Lower lobe of right lung (tissue), 2 donors: ENCODE data around the gene NECTIN4. TPM values are rescaled to one million over a fixed set of nuclear protein-coding genes. Genes with fewer than 3 reads are reported as not detected.

Source experiments
- ATAC-seq, 2 donors: fragments of 200-7000 bp; cut with Tn5 transposase; one replicate each; pipeline ENCODE4 v1.9.1; 2020 to 2022; ENCODE audit warnings: mild to moderate bottlenecking in 2 of 2, moderate library complexity in 2 of 2
- DNase-seq: peaks from one replicate; pipeline ENCODE4 v3.0.0-alpha.2; 2020
- H3K27ac ChIP-seq: fragments of 200-600 bp; one replicate; pipeline ENCODE4 v1.8.0; 2022
- H3K27me3 ChIP-seq: fragments of 200-600 bp; one replicate; pipeline ENCODE4 v1.8.0; 2022; ENCODE audit warnings: low read depth
- H3K36me3 ChIP-seq: fragments of 200-600 bp; one replicate; pipeline ENCODE4 v1.8.0; 2022; ENCODE audit warnings: mild to moderate bottlenecking
- H3K4me1 ChIP-seq: fragments of 200-600 bp; one replicate; pipeline ENCODE4 v1.8.0; 2022
- H3K4me3 ChIP-seq: fragments of 200-600 bp; one replicate; pipeline ENCODE4 v1.8.0; 2022; ENCODE audit warnings: mild to moderate bottlenecking
- H3K9me3 ChIP-seq: fragments of 200-600 bp; one replicate; pipeline ENCODE4 v1.8.0; 2022
- CTCF ChIP-seq: fragments of 200-600 bp; IDR thresholded peaks from one replicate; pipeline ENCODE4 v1.8.0; 2022; ENCODE audit warnings: antibody characterized with exemption, mild to moderate bottlenecking
- intact Hi-C: fragments of 100-400 bp; cut with DNase I; formaldehyde crosslinking; loops from one replicate; pipeline ENCODE4 v1.11.0; 2022
- total RNA-seq: library from RNA; stranded (reverse); fragmentation: NEBNext Ultra II Directional; extraction: Animal tissue kit (Norgen Biotek cat#: 25700); gene quantifications from one replicate; pipeline ENCODE4 v1.2.1, GENCODE V29; 2021
- donor health status: DM: no; HTN: yes; CAD: no; lungs with severe emphysema.

NECTIN4 gene
- total RNA-seq, 1 donor from 2014 or later = 6.2 TPM

- Histone ChIP-seq H3K4me3 (no peak overlapping the region), H3K4me1 (no peaks in the 10 kb centered on the region), H3K27me3 (no peaks in the 10 kb centered on the region), H3K9me3 (no peaks in the 10 kb centered on the region), H3K36me3 (peaks cover 31% of the 10 kb centered on the region), H3K27ac (no peak overlapping the region)
- no peak for TF ChIP-seq CTCF
- intact Hi-C loops = no loop called here
- DNase-seq (no peak), ATAC-seq (no peak)
These were observed 30.1 kb downstream of the NECTIN4 start for GRCh38 chr1:161059293-161059692.

- Histone ChIP-seq H3K9me3 (no peaks in the 10 kb centered on the region), H3K4me1 (no peaks in the 10 kb centered on the region), H3K4me3 (no peak overlapping the region), H3K27ac (no peak overlapping the region), H3K36me3 (peaks cover 71% of the 10 kb centered on the region), H3K27me3 (no peaks in the 10 kb centered on the region)
- no peak for ATAC-seq
- intact Hi-C loops = no loop called here
- DNase-seq = no peak
- TF ChIP-seq CTCF = no peak
These were observed 34.6 kb downstream of the NECTIN4 start for GRCh38 chr1:161054805-161055204.

- Histone ChIP-seq H3K4me1 (no peaks in the 10 kb centered on the region), H3K9me3 (no peaks in the 10 kb centered on the region), H3K4me3 (no peak overlapping the region), H3K27ac (no peak overlapping the region), H3K36me3 (peaks cover 77% of the 10 kb centered on the region), H3K27me3 (no peaks in the 10 kb centered on the region)
- ATAC-seq (no peak), DNase-seq (no peak)
- TF ChIP-seq CTCF = no peak
- intact Hi-C loops = no loop called here
These were observed 35.1 kb downstream of the NECTIN4 start for GRCh38 chr1:161054232-161054631.

- ATAC-seq = no peak
These were observed 36.5 kb downstream of the NECTIN4 start for GRCh38 chr1:161052899-161053298.

GRCh38 chr1:161051219-161051618, 38.1 kb downstream of the NECTIN4 start:
- no peak for TF ChIP-seq CTCF
- DNase-seq (no peak), ATAC-seq (no peak)
- H3K36me3 ChIP-seq = peaks cover 61% of the 10 kb centered on the region
- intact Hi-C loops = no loop called here
- no peak overlapping the region for H3K27ac ChIP-seq
- H3K9me3 ChIP-seq = no peaks in the 10 kb centered on the region
- no peaks in the 10 kb centered on the region for H3K27me3 ChIP-seq
- H3K4me1 ChIP-seq = peaks cover 11% of the 10 kb centered on the region
- H3K4me3 ChIP-seq = no peak overlapping the region

More at GRCh38 chr1:161052899-161053298, 36.5 kb downstream of the NECTIN4 start:
- intact Hi-C loops = no loop called here
- H3K9me3 ChIP-seq = no peaks in the 10 kb centered on the region
- H3K4me3 ChIP-seq = no peak overlapping the region
- no peak for DNase-seq
- no peak overlapping the region for H3K27ac ChIP-seq
- peaks cover 67% of the 10 kb centered on the region for H3K36me3 ChIP-seq
- no peak for TF ChIP-seq CTCF
- peaks cover 4% of the 10 kb centered on the region for H3K4me1 ChIP-seq
- no peaks in the 10 kb centered on the region for H3K27me3 ChIP-seq
